ENCODE results near the gene TMEM204.

Gene TMEM204

DNA sequence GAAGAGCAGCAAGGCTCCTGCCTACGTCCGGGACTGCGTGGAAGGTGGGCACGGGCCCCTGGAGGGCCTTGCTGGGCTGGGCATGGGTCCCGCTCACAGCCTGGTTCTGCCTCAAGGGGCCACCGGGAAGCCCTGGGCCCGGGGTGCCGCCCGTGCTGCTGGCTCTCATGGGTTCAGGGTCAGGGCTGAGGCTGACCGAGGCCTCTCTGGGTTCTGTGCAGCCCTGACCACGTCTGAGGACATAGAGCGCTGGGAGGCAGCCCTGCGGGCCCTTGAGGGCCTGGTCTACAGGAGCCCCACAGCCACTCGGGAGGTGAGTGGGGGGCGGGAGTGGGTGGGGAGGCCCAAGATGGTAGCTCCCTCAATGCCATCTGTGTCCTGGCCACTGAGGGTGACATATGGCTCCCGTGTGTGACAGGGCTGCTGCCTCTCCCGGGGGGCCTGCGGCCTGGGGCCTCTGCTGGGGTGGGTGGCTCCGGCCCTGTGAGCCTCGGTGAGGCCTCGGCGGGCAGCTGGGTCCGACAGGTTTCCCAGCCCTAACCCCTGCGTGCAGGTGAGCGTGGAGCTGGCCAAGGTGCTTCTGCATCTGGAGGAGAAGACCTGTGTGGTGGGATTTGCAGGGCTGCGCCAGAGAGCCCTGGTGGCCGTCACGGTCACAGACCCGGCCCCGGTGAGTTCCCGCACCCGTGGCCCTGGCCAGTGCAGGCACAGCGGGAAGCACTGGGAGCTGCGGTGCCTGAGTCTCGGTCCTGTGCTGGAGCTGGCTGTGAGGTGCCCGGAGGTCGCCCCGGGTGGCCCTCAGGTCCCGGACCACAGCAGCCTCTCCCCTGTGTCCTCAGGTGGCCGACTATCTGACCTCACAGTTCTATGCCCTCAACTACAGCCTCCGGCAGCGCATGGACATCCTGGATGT, 31.1 kb upstream of the TMEM204 start:
- Histone ChIP-seq H3K4me1 (ENCODE audit: control insufficient read depth, insufficient read depth, low read length) (no peaks in the 10 kb centered on the region), H3K9me3 (ENCODE audit: control insufficient read depth, low read length) (no peaks in the 10 kb centered on the region), H3K4me3 (ENCODE audit: low read length) (no peak overlapping the region), H3K9ac (ENCODE audit: low read length) (no peak overlapping the region), H3K27me3 (ENCODE audit: control insufficient read depth, insufficient read depth, low read length) (no peaks in the 10 kb centered on the region), H3K36me3 (ENCODE audit: control insufficient read depth, insufficient read depth, low read length) (no peaks in the 10 kb centered on the region)

DNA sequence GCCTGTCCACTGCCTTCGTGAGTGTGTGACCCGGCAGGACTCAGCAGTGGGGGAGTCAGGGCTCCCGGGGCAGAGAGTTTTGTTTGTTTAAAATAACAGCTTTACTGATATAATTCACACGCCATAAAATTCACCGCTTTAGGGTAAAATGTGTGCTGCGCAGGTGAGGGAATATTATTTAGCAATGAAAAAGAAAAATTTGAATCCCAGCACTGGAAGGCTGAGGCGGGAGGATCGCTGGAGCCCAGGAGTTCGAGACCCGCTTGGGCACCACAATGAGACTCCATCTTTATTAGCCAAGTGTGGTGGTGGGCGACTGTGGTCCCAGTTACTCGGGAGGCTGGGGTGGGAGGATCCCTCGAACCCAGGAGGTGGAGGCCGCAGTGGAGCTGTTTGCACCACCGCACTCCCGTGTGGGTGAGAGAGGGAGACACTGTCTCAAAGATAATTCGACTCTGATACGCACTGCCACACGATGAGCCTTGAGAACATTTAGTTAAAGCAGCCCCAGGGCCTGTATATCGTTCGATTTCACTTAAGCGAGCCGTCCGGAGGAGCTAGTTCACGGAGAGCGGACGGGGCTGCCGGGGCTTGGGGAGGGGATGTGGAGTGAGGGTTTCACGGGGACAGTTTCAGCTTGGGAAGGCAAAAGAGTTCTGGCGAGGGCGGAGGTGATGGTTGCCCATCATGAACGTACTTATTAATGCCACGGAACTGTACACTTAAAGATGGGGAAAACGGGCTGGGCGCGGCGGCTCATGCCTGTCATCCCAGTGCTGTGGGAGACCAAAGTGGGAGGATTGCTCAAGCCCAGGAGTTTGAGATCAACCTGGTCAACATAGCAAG, 30.1 kb upstream of the TMEM204 start:
- no peaks in the 10 kb centered on the region for H3K27me3 ChIP-seq (ENCODE audit: control insufficient read depth, insufficient read depth, low read length)
- no peaks in the 10 kb centered on the region for H3K36me3 ChIP-seq (ENCODE audit: control insufficient read depth, insufficient read depth, low read length)
- no peaks in the 10 kb centered on the region for H3K4me1 ChIP-seq (ENCODE audit: control insufficient read depth, insufficient read depth, low read length)
- no peaks in the 10 kb centered on the region for H3K9me3 ChIP-seq (ENCODE audit: control insufficient read depth, low read length)
- no peak overlapping the region for H3K4me3 ChIP-seq (ENCODE audit: low read length)
- no peak overlapping the region for H3K9ac ChIP-seq (ENCODE audit: low read length)

DNA sequence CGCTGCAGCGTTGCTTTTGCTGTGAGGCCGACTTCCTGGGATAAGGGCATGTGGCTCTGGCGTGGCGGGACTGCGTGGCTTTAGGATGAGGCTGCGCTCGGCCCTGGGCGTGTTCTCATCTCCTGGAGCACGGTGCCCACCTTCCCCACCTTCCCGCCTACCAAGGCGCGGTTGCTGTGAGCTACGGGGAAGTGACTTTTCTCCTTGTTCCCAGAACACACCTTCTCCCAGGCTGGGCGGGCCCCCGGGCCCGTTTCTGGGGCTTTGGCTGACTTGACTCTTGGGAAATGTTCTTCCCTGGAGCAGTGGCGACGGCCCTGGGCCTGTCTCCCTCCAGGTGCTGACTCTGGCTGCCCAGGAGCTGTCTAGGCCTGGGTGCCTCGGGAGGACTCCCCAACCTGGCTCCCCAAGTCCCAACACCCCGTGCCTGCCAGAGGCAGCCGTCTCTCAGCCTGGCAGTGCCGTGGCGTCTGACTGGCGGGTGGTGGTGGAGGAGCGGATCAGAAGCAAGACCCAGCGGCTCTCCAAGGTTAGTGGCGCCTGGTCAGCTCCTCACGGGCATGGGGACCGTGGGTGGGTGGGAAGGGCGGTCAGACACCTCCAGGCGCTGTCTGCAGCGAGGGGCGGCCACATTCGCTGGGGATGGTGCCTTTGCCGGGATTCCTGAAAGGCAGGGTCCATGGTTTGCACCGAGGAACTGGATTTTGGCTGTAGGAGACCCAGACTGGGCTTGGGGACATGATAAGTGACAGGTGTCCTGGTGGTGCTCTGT, 28.2 kb upstream of the TMEM204 start:
- Histone ChIP-seq H3K9ac (ENCODE audit: low read length) (no peak overlapping the region), H3K9me3 (ENCODE audit: control insufficient read depth, low read length) (no peaks in the 10 kb centered on the region), H3K4me1 (ENCODE audit: control insufficient read depth, insufficient read depth, low read length) (no peaks in the 10 kb centered on the region), H3K36me3 (ENCODE audit: control insufficient read depth, insufficient read depth, low read length) (no peaks in the 10 kb centered on the region), H3K27me3 (ENCODE audit: control insufficient read depth, insufficient read depth, low read length) (no peaks in the 10 kb centered on the region), H3K4me3 (ENCODE audit: low read length) (no peak overlapping the region)

DNA sequence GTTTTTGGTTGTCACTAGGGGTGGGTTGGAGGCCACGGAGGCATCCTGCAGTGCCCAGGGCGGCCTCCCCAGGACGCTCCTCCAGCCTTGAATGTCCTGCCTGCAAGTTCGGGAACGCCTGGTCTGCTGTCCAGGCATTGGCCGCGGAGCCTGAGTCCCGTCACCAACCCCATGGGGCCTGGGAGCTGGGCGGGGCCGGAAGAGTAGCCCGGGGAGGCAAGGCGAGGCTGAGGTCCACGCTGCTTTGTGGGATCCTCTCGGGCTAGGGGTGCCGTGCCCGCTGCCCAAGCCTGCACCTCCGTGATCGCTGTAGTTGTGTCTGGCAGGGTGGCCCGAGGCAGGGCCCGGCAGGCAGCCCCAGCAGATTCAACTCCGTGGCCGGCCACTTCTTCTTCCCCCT, 27.6 kb upstream of the TMEM204 start:
- Histone ChIP-seq H3K4me3 (ENCODE audit: low read length) (no peak overlapping the region), H3K4me1 (ENCODE audit: control insufficient read depth, insufficient read depth, low read length) (no peaks in the 10 kb centered on the region), H3K27me3 (ENCODE audit: control insufficient read depth, insufficient read depth, low read length) (no peaks in the 10 kb centered on the region), H3K9me3 (ENCODE audit: control insufficient read depth, low read length) (no peaks in the 10 kb centered on the region), H3K36me3 (ENCODE audit: control insufficient read depth, insufficient read depth, low read length) (no peaks in the 10 kb centered on the region), H3K9ac (ENCODE audit: low read length) (no peak overlapping the region)

DNA sequence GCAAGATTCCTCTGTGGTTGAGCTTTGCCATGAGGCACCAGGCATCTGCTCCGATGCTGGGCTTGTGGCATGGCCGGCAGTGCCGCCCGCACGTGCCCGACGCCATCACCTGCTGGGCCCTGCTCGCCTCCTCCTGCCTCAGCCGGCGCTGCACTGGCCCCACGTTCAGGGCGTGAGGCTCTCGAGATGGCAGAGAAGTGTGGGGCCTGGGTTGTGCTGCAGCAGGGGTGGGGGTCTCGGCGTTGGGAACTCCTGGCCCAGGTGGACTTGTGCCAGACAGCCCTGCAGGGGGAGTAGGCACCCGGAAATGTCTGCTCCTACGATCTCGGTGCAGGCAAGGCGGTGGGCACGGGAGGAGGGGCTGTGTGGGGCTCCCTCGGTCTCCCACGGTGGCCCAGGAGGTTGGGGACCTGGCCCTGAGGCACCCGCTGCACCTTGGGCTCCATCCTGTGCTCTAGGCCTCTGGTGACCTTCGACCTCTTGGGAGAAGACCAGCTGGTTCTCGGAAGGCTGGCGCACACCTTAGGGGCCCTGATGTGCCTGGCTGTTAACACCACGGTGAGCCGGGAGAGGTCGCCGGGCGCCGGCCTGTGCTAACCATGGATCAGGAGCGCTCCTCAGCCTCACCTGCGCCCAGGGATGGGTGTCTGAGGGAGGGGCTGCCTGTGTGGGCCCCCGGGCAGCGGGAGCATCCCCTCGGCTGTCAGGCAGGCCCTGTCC, 26.8 kb upstream of the TMEM204 start:
- no peaks in the 10 kb centered on the region for H3K27me3 ChIP-seq (ENCODE audit: control insufficient read depth, insufficient read depth, low read length)
- H3K9ac ChIP-seq (ENCODE audit: low read length) = no peak overlapping the region
- H3K9me3 ChIP-seq (ENCODE audit: control insufficient read depth, low read length) = no peaks in the 10 kb centered on the region
- no peaks in the 10 kb centered on the region for H3K36me3 ChIP-seq (ENCODE audit: control insufficient read depth, insufficient read depth, low read length)
- H3K4me1 ChIP-seq (ENCODE audit: control insufficient read depth, insufficient read depth, low read length) = no peaks in the 10 kb centered on the region
- H3K4me3 ChIP-seq (ENCODE audit: low read length) = no peak overlapping the region

DNA sequence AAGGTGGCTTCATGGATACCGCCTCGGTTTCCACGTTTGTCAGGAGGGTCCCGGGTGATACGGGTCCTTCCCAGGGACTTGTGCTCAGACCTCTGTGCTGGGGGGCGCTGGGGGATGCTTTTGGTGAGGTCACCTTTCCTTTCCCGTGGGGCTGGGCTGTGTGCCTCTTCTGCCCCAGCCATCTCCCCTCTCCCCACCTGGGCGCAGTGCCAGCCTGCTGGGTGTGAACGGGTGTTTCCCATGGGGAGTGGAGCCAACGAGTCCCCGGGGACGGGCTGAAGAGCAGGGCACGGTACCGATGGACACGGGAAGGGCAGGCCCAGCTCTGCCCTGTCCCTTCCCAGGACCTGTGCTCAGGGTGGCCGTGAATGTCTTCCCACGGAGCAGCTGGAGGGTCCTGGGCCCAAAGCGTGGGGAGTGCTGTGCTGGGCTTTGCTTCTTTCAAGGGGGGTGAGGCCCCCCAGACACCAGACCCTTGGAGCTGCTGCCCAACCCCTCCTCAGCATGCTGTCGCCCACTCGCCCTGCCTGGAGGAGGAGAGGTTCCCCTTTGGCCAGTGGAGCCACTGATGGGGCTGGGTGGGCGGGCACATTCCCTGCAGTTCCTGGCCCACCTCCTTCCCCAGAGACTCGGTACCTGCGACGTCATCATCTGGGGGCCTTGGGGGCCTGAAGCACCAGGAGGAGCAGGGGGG, 24.8 kb upstream of the TMEM204 start:
- Histone ChIP-seq H3K9ac (ENCODE audit: low read length) (no peak overlapping the region), H3K27me3 (ENCODE audit: control insufficient read depth, insufficient read depth, low read length) (no peaks in the 10 kb centered on the region), H3K4me3 (ENCODE audit: low read length) (no peak overlapping the region), H3K9me3 (ENCODE audit: control insufficient read depth, low read length) (no peaks in the 10 kb centered on the region), H3K4me1 (ENCODE audit: control insufficient read depth, insufficient read depth, low read length) (no peaks in the 10 kb centered on the region), H3K36me3 (ENCODE audit: control insufficient read depth, insufficient read depth, low read length) (no peaks in the 10 kb centered on the region)

DNA sequence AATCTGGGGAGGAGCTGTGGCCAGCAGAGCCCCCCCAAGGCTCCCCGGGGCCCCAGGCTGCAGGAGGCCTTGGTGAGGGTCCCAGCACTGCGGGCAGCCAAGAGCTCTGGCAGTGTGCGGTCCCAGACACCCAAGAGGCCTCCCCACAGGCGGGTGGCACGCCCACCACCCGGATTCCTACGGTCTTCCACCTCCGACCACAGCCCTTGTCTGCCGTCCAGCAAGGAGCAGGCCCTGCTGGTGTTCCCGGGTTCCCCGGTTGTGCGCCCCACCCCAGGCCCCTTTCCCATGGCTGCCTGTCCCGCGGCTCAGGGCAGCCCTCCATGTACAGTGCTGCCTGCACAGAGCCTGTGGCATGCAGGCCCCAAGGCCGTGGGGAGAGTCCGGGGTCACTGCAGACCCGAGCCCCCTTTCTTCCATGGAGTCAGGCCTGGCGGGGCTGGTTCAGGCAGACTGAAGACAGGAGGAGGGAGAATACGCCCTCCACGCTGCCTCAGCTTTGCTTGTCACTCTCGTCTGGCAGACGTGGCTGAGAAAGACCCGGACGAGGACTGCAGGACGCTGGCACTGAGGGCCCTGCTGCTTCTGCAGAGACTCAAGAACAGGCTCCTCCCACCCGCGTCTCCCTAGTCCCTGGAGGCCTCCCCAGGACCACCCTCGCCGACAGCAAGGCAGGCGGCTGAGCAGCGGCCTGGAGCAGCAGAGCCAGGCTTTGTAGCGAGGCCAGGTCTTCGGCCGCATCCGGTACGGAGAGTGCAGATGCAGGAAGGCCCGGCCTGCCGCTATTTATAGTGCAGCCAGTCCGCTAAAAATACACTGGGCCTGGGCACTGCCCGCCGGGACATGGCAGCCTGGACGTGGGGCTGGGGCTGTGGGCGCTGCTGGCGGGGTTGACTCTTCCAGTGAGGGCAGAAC, 23.9 kb upstream of the TMEM204 start:
- no peaks in the 10 kb centered on the region for H3K36me3 ChIP-seq (ENCODE audit: control insufficient read depth, insufficient read depth, low read length)
- H3K9me3 ChIP-seq (ENCODE audit: control insufficient read depth, low read length) = no peaks in the 10 kb centered on the region
- no peaks in the 10 kb centered on the region for H3K27me3 ChIP-seq (ENCODE audit: control insufficient read depth, insufficient read depth, low read length)
- no peaks in the 10 kb centered on the region for H3K4me1 ChIP-seq (ENCODE audit: control insufficient read depth, insufficient read depth, low read length)
- no peak overlapping the region for H3K4me3 ChIP-seq (ENCODE audit: low read length)
- H3K9ac ChIP-seq (ENCODE audit: low read length) = no peak overlapping the region

DNA sequence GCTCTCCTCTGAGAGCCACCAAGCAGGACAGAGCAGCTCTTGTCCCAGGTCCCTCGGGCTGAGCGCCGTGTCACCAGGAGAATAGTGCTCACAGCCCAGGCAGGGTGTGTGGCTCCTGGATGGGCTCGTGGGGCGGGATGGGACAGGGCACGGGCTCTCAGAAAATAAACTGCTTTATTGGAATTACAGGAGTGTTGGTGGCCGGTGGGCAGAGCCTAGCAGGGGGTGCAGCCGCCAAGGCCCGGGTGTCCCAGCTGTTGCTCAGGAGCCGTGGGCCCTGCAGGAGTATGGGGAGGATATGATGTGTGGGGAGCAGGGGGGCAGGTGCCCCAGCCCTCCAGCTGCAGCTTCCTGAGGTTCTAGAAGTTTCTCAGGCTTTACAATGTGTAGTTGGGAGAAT, 23.2 kb upstream of the TMEM204 start:
- Histone ChIP-seq H3K27me3 (ENCODE audit: control insufficient read depth, insufficient read depth, low read length) (no peaks in the 10 kb centered on the region), H3K9ac (ENCODE audit: low read length) (no peak overlapping the region), H3K4me1 (ENCODE audit: control insufficient read depth, insufficient read depth, low read length) (no peaks in the 10 kb centered on the region), H3K4me3 (ENCODE audit: low read length) (no peak overlapping the region), H3K9me3 (ENCODE audit: control insufficient read depth, low read length) (no peaks in the 10 kb centered on the region), H3K36me3 (ENCODE audit: control insufficient read depth, insufficient read depth, low read length) (no peaks in the 10 kb centered on the region)

DNA sequence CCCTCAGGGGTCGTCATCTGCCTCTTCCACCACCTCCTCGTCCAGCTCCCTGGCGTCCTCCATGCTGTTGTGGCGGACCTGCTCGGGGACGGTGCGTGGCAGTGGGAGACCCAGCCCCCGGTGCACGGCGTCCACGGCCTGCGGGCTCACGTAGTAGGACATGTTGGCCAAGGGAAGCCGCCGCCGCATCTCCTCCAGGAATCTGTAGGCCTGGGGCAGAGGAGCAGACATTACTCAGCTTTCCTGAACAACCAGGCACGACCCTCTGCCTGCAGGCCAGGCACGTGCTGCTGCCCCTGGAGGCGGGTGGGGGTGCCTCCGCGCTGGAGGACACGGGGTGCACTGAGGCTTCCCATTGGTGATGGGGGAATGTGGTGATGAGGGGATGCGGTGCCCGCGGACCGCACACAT, 22.5 kb upstream of the TMEM204 start:
- no peaks in the 10 kb centered on the region for H3K4me1 ChIP-seq (ENCODE audit: control insufficient read depth, insufficient read depth, low read length)
- no peaks in the 10 kb centered on the region for H3K36me3 ChIP-seq (ENCODE audit: control insufficient read depth, insufficient read depth, low read length)
- H3K27me3 ChIP-seq (ENCODE audit: control insufficient read depth, insufficient read depth, low read length) = no peaks in the 10 kb centered on the region
- H3K9ac ChIP-seq (ENCODE audit: low read length) = no peak overlapping the region
- H3K9me3 ChIP-seq (ENCODE audit: control insufficient read depth, low read length) = no peaks in the 10 kb centered on the region
- H3K4me3 ChIP-seq (ENCODE audit: low read length) = no peak overlapping the region

DNA sequence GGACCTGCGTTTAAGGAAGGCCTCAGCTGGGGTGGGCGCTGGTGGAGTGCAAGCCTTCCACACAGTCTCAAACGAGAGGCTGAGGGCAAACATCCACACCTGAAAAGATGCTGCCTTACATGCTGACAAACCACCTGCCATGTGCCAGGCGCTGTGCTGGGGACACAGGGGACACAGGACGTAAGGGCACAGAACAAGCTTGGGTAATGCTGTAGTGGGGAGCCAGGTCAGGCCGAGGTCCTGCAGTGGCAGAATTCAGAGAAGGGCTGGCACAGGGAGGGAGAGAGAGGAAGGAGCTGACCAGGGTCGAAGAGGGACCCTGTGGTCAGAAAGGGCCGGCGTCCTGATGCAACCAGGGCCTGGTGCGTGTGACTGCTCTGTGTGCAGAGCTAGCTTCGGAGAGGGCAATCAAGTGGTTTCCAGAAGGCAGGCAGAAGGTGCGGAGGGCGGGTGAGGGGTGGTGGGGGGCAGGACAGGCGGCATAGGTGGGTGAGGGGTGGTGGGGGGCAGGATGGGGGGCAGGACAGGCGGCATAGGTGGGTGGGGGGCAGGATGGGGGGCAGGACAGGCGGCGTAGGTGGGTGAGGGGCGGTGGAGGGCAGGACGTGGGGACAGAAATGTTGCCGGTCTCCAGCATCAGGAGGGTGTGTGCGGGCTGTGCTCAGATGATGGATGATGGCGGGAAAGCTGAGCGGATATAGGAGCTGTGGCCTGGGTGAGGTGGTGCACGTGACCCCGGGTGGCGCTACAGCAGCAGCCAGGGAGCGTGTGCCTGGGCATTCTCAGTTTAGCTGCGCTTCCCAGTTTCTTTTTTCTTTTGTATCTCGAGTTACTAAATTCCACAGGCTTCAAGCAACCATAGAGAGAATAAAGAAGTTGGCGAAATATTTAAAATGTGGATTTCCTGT, 21.6 kb upstream of the TMEM204 start:
- Histone ChIP-seq H3K27me3 (ENCODE audit: control insufficient read depth, insufficient read depth, low read length) (no peaks in the 10 kb centered on the region), H3K4me1 (ENCODE audit: control insufficient read depth, insufficient read depth, low read length) (no peaks in the 10 kb centered on the region), H3K9ac (ENCODE audit: low read length) (no peak overlapping the region), H3K9me3 (ENCODE audit: control insufficient read depth, low read length) (no peaks in the 10 kb centered on the region), H3K36me3 (ENCODE audit: control insufficient read depth, insufficient read depth, low read length) (no peaks in the 10 kb centered on the region), H3K4me3 (ENCODE audit: low read length) (no peak overlapping the region)
